HepG2 (cell line): ENCODE data around the gene TNP2. TPM values are rescaled to one million over a fixed set of nuclear protein-coding genes. Genes with fewer than 3 reads are reported as not detected.

Experiments used
- GATAD2A ChIP-seq: IDR thresholded peaks from 2 replicates; pipeline ENCODE4 v1.6.1; 2016
- KDM2A ChIP-seq: sonication (generic); formaldehyde crosslinking; IDR thresholded peaks from 2 replicates; pipeline ENCODE4 v1.4.0; 2020; ENCODE audit warnings: low read depth, missing genetic modification reagents, borderline replicate concordance
- MIER3 ChIP-seq: IDR thresholded peaks from 2 replicates; pipeline ENCODE4 v1.6.1; 2016; ENCODE audit warnings: missing compliant biosample characterization, borderline replicate concordance
- PHF8 ChIP-seq: sonication (generic); formaldehyde crosslinking; IDR thresholded peaks from 2 replicates; pipeline ENCODE4 v1.5.0; 2020; ENCODE audit warnings: missing genetic modification reagents
- RAD21 ChIP-seq: fragments of 450-650 bp; formaldehyde crosslinking; IDR thresholded peaks from 2 replicates; pipeline ENCODE4 v1.5.0; 2020; ENCODE audit warnings: mild to moderate bottlenecking
- RAD51 ChIP-seq: fragments of 450-650 bp; IDR thresholded peaks from 2 replicates; pipeline ENCODE4 v1.6.1; 2016; ENCODE audit warnings: borderline replicate concordance
- RXRA ChIP-seq: sonication (generic); formaldehyde crosslinking; IDR thresholded peaks from 2 replicates; pipeline ENCODE4 v1.5.1; 2020; ENCODE audit warnings: missing genetic modification reagents
- SIN3A ChIP-seq: IDR thresholded peaks from 2 replicates; pipeline ENCODE4 v1.6.1; 2011; ENCODE audit warnings: low read depth, mild to moderate bottlenecking, control low read depth, low read length, borderline replicate concordance
- ZMAT3 ChIP-seq: sonication (generic); formaldehyde crosslinking; conservative IDR thresholded peaks from 2 replicates; pipeline ENCODE4 v1.7.0; 2021; ENCODE audit warnings: missing genetic modification reagents
- ZNF350 ChIP-seq: sonication (generic); formaldehyde crosslinking; IDR thresholded peaks from 2 replicates; pipeline ENCODE4 v1.4.0; 2020; ENCODE audit warnings: mild to moderate bottlenecking, low read depth, missing genetic modification reagents, borderline replicate concordance
- ZNF382 ChIP-seq: sonication (generic); formaldehyde crosslinking; IDR thresholded peaks from 2 replicates; pipeline ENCODE4 v1.5.0; 2020; ENCODE audit warnings: missing genetic modification reagents, mild to moderate bottlenecking, borderline replicate concordance
- ZNF383 ChIP-seq: sonication (generic); formaldehyde crosslinking; IDR thresholded peaks from 2 replicates; pipeline ENCODE4 v1.4.0; 2020; ENCODE audit warnings: missing genetic modification reagents, mild to moderate bottlenecking, borderline replicate concordance
- ZNF510 ChIP-seq: sonication (generic); formaldehyde crosslinking; IDR thresholded peaks from 2 replicates; pipeline ENCODE4 v1.4.0; 2020; ENCODE audit warnings: low read depth, mild to moderate bottlenecking, missing genetic modification reagents
- ZNF672 ChIP-seq: sonication (generic); formaldehyde crosslinking; IDR thresholded peaks from 2 replicates; pipeline ENCODE4 v1.8.1; 2022; ENCODE audit warnings: missing genetic modification reagents
- ZNF792 ChIP-seq: IDR thresholded peaks from 2 replicates; pipeline ENCODE4 v1.6.1; 2016
- ZNF841 ChIP-seq: sonication (generic); formaldehyde crosslinking; IDR thresholded peaks from 2 replicates; pipeline ENCODE4 v1.8.1; 2023; ENCODE audit warnings: missing genetic modification reagents, borderline replicate concordance
- ZSCAN29 ChIP-seq: sonication (generic); formaldehyde crosslinking; conservative IDR thresholded peaks from 2 replicates; pipeline ENCODE4 v1.4.0; 2020; ENCODE audit warnings: mild to moderate bottlenecking, missing genetic modification reagents
- polyA plus RNA-seq, 8 experiments: library from polyadenylated mRNA; depleted of rRNA in 3 of 8; stranded (reverse) in 7 of 8; unstranded in 1 of 8; fragments of >200 nt; fragmentation: Illumina TruSeq in 4 of 8; extraction: Trizol in 4 of 8; gene quantifications; 2 replicates each; pipeline versions ENCODE4 v1.2.1 to v1.2.3, GENCODE V29; 2011 to 2016; ENCODE audit warnings: low read depth in 4 of 8, missing spikeins in 1 of 8, mixed read lengths in 1 of 8; ENCODE audit not compliant: insufficient read depth in 1 of 8
- total RNA-seq, 5 experiments: library from RNA; depleted of rRNA; stranded (reverse); fragments of >200 nt; fragmentation: Illumina TruSeq; extraction: Trizol; gene quantifications; 2 replicates each; pipeline ENCODE4 v1.2.3, GENCODE V29; 2016; ENCODE audit warnings: low read depth in 1 of 5
- TF ChIP-seq, protein P1 (sequence below): sonication (generic); formaldehyde crosslinking; IDR thresholded peaks from 2 replicates; pipeline ENCODE4 v1.4.0; 2020; ENCODE audit warnings: missing genetic modification reagents
- TF ChIP-seq, protein P2 (sequence below): sonication (generic); formaldehyde crosslinking; IDR thresholded peaks from 2 replicates; pipeline ENCODE4 v1.5.0; 2020; ENCODE audit warnings: missing genetic modification reagents, mild to moderate bottlenecking, borderline replicate concordance
- TF ChIP-seq, protein P3 (sequence below): sonication (generic); formaldehyde crosslinking; IDR thresholded peaks from 2 replicates; pipeline ENCODE4 v1.4.0; 2020; ENCODE audit warnings: missing genetic modification reagents
- TF ChIP-seq, protein P4 (sequence below): sonication (generic); formaldehyde crosslinking; IDR thresholded peaks from 2 replicates; pipeline ENCODE4 v1.4.0; 2020; ENCODE audit warnings: missing genetic modification reagents, mild to moderate bottlenecking, borderline replicate concordance
- TF ChIP-seq, protein P5 (sequence below): sonication (generic); formaldehyde crosslinking; IDR thresholded peaks from 2 replicates; pipeline ENCODE4 v1.4.0; 2020; ENCODE audit warnings: mild to moderate bottlenecking, missing genetic modification reagents
- TF ChIP-seq, protein P6 (sequence below): sonication (generic); formaldehyde crosslinking; IDR thresholded peaks from 2 replicates; pipeline ENCODE4 v1.4.0; 2020; ENCODE audit warnings: mild to moderate bottlenecking, missing genetic modification reagents

Gene TNP2
- total and polyA plus RNA-seq, 2 of the 13 experiments (the other 11 are each of a cell fraction or from before 2014, with no cell fraction given) = not detected

DNA sequence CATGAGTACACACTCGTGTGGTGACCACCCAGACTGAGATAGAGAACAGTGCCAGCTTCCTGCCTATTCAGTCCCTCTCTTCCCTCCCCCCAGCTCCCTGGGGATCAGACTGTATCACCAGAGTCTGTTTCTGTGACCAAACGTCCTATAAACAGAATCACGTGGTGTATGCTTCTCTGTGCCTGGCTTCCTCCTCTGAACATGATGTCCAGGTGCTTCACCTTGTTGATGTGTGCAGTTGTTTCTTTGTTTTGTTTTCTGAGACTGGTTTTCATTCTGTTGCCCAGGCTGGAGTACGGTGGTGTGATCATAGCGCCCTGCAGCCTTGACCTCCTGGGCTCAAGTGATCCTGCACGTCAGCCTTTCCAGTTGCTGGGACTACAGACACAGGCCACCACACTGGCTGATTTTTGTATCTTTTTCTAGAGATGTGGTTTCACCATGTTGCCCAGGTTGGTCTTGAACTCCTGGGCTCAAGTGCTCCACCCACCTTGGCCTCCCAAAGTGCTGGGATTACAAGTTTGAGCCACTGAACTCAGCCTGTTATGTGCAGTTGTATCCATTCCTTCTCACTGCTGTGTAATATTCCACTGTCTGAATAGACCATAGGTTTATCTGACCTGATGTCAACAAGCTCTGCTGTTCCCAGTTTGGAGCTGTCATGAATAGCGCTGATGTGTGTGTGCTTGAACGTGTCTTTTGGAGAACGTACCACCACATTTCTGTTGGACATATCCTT is 40.9 kb upstream of the TNP2 start (continued):
- TF ChIP-seq, protein P1, sequence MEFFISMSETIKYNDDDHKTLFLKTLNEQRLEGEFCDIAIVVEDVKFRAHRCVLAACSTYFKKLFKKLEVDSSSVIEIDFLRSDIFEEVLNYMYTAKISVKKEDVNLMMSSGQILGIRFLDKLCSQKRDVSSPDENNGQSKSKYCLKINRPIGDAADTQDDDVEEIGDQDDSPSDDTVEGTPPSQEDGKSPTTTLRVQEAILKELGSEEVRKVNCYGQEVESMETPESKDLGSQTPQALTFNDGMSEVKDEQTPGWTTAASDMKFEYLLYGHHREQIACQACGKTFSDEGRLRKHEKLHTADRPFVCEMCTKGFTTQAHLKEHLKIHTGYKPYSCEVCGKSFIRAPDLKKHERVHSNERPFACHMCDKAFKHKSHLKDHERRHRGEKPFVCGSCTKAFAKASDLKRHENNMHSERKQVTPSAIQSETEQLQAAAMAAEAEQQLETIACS (CRISPR knock-in tag) = no peak
- TF ChIP-seq ZSCAN29 (CRISPR knock-in tag) (no peak), ZNF383 (CRISPR knock-in tag) (no peak), KDM2A (CRISPR knock-in tag) (no peak), ZMAT3 (CRISPR knock-in tag) (peak; percentile 56; the same call in 1 of the 2 replicates), ZNF382 (no peak), SIN3A (no peak), ZNF672 (CRISPR knock-in tag) (no peak), PHF8 (CRISPR knock-in tag) (peak; percentile 48; the same call in 1 of the 2 replicates), ZNF792 (CRISPR knock-in tag) (peak; percentile 93), RAD51 (peak; percentile 91), RAD21 (CRISPR knock-in tag) (0 out of 2 replicates have a peak, but pooled peaks have one; percentile 7), ZNF841 (no peak), ZNF510 (no peak), MIER3 (CRISPR knock-in tag) (peak; percentile 85; the same call in 1 of the 2 replicates), RXRA (CRISPR knock-in tag) (peak; percentile 94), ZNF350 (CRISPR knock-in tag) (peak; percentile 30; the same call in 1 of the 2 replicates), GATAD2A (CRISPR knock-in tag) (peak; percentile 89)
- TF ChIP-seq, protein P2, sequence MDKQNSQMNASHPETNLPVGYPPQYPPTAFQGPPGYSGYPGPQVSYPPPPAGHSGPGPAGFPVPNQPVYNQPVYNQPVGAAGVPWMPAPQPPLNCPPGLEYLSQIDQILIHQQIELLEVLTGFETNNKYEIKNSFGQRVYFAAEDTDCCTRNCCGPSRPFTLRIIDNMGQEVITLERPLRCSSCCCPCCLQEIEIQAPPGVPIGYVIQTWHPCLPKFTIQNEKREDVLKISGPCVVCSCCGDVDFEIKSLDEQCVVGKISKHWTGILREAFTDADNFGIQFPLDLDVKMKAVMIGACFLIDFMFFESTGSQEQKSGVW (CRISPR knock-in tag) = no peak
- TF ChIP-seq, protein P3, sequence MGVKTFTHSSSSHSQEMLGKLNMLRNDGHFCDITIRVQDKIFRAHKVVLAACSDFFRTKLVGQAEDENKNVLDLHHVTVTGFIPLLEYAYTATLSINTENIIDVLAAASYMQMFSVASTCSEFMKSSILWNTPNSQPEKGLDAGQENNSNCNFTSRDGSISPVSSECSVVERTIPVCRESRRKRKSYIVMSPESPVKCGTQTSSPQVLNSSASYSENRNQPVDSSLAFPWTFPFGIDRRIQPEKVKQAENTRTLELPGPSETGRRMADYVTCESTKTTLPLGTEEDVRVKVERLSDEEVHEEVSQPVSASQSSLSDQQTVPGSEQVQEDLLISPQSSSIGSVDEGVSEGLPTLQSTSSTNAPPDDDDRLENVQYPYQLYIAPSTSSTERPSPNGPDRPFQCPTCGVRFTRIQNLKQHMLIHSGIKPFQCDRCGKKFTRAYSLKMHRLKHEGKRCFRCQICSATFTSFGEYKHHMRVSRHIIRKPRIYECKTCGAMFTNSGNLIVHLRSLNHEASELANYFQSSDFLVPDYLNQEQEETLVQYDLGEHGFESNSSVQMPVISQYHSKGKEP (CRISPR knock-in tag) = no peak
- TF ChIP-seq, protein P4, sequence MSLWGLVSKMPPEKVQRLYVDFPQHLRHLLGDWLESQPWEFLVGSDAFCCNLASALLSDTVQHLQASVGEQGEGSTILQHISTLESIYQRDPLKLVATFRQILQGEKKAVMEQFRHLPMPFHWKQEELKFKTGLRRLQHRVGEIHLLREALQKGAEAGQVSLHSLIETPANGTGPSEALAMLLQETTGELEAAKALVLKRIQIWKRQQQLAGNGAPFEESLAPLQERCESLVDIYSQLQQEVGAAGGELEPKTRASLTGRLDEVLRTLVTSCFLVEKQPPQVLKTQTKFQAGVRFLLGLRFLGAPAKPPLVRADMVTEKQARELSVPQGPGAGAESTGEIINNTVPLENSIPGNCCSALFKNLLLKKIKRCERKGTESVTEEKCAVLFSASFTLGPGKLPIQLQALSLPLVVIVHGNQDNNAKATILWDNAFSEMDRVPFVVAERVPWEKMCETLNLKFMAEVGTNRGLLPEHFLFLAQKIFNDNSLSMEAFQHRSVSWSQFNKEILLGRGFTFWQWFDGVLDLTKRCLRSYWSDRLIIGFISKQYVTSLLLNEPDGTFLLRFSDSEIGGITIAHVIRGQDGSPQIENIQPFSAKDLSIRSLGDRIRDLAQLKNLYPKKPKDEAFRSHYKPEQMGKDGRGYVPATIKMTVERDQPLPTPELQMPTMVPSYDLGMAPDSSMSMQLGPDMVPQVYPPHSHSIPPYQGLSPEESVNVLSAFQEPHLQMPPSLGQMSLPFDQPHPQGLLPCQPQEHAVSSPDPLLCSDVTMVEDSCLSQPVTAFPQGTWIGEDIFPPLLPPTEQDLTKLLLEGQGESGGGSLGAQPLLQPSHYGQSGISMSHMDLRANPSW = no peak
- TF ChIP-seq, protein P5, sequence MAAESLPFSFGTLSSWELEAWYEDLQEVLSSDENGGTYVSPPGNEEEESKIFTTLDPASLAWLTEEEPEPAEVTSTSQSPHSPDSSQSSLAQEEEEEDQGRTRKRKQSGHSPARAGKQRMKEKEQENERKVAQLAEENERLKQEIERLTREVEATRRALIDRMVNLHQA (CRISPR knock-in tag) = no peak
- TF ChIP-seq, protein P6, sequence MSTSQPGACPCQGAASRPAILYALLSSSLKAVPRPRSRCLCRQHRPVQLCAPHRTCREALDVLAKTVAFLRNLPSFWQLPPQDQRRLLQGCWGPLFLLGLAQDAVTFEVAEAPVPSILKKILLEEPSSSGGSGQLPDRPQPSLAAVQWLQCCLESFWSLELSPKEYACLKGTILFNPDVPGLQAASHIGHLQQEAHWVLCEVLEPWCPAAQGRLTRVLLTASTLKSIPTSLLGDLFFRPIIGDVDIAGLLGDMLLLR = no peak
